Occipital lobe (tissue), 2 donors: ENCODE results near the gene SUMF1. TPM values are rescaled to one million over a fixed set of nuclear protein-coding genes. Genes with fewer than 3 reads are reported as not detected.
"Not testable (repeated sequence)": the region's sequence is repeated elsewhere in the genome, so short reads cannot be mapped to it uniquely, and the experiment has no call there.

Experiments
- DNase-seq: peaks from one replicate; lab custom pipeline; 2025; lab: John Stamatoyannopoulos, UW
- total RNA-seq: library from RNA; depleted of rRNA; stranded (reverse); fragments of >200 nt; gene quantifications from one replicate; pipeline ENCODE4 v1.2.3, GENCODE V29; 2014

SUMF1 gene
- total RNA-seq, 1 donor from 2014 or later: 36.8 TPM

GRCh38 chr3:4340411-4341335, 126.4 kb downstream of the SUMF1 start:
- DNase-seq: no peak

GRCh38 chr3:4340077-4340410, 127.0 kb downstream of the SUMF1 start:
- no peak for DNase-seq

GRCh38 chr3:4338751-4339150, 128.3 kb downstream of the SUMF1 start:
- DNase-seq: no peak

GRCh38 chr3:4336850-4337546, 130.1 kb downstream of the SUMF1 start:
- DNase-seq: no peak

GRCh38 chr3:4335840-4336562, 131.1 kb downstream of the SUMF1 start:
- DNase-seq: no peak

- DNase-seq: no peak
These were observed 132.5 kb downstream of the SUMF1 start for GRCh38 chr3:4334548-4334947.

- DNase-seq: no peak
These were observed 134.1 kb downstream of the SUMF1 start for GRCh38 chr3:4332991-4333390.

- no peak for DNase-seq
These were observed 134.5 kb downstream of the SUMF1 start for GRCh38 chr3:4332574-4332973.

- DNase-seq: no peak
These were observed 135.0 kb downstream of the SUMF1 start for GRCh38 chr3:4332111-4332510.

GRCh38 chr3:4329806-4330205, 137.3 kb downstream of the SUMF1 start:
- not testable (repeated sequence) for DNase-seq

GRCh38 chr3:4326868-4327267, 140.2 kb downstream of the SUMF1 start:
- no peak for DNase-seq

GRCh38 chr3:4323246-4324027, 143.6 kb downstream of the SUMF1 start:
- DNase-seq: no peak

- DNase-seq: no peak
These were observed 144.4 kb downstream of the SUMF1 start for GRCh38 chr3:4322635-4323034.

- DNase-seq: no peak
These were observed 145.3 kb downstream of the SUMF1 start for GRCh38 chr3:4321732-4322131.

GRCh38 chr3:4320096-4320911, 146.8 kb downstream of the SUMF1 start:
- no peak for DNase-seq

GRCh38 chr3:4314688-4315087, 152.4 kb downstream of the SUMF1 start:
- no peak for DNase-seq

GRCh38 chr3:4313606-4314293, 153.3 kb downstream of the SUMF1 start:
- no peak for DNase-seq

GRCh38 chr3:4311496-4311895, 155.6 kb downstream of the SUMF1 start:
- DNase-seq: no peak
